ENCODE data around the gene PCNX1. TPM values are rescaled to one million over a fixed set of nuclear protein-coding genes. Genes with fewer than 3 reads are reported as not detected.

Gene PCNX1
- total and polyA plus RNA-seq, 4 donors, result 5.7 to 41.2 (median 18.2) TPM

GRCh38 chr14:71004481-71004880 lies 97.2 kb downstream of the PCNX1 start:
- peaks cover 0 to 7% (median 5%) of the 10 kb centered on the region in 4 donors for H3K36me3 ChIP-seq (ENCODE audit: control insufficient read depth in 4 of 4, insufficient read depth in 3 of 4, low read depth in 1 of 4, low read length in 3 of 4)
- H3K9me3 ChIP-seq (ENCODE audit: control insufficient read depth in 4 of 4, low read length in 3 of 4), result no peaks in the 10 kb centered on the region
- no peak for TF ChIP-seq NR2F2 (IDR thresholded peaks at IDR 0.05)
- no peak for TF ChIP-seq ZBTB33 (IDR thresholded peaks at IDR 0.05)
- no peaks in the 10 kb centered on the region for H3K4me1 ChIP-seq (ENCODE audit: control insufficient read depth in 4 of 4, insufficient read depth in 4 of 4, low read length in 3 of 4)
- no peaks in the 10 kb centered on the region for H3K27me3 ChIP-seq (ENCODE audit: control insufficient read depth in 4 of 4, insufficient read depth in 4 of 4, low read length in 3 of 4)
- WGBS, result 98% methylated on average over 2 of the region's 2 CpGs
- no peak overlapping the region for H3K9ac ChIP-seq (ENCODE audit: low read depth in 1 of 2, low read length in 2 of 2)
- no peak overlapping the region for H3K27ac ChIP-seq (ENCODE audit: low read depth in 1 of 2, low read length in 2 of 2)
- no peak for DNase-seq (ENCODE audit: low spot score)
- no peak overlapping the region for H3K4me3 ChIP-seq (ENCODE audit: low read depth in 1 of 3, low read length in 3 of 3)

GRCh38 chr14:71005076-71005475 lies 97.8 kb downstream of the PCNX1 start:
- H3K36me3 ChIP-seq (ENCODE audit: control insufficient read depth in 4 of 4, insufficient read depth in 3 of 4, low read depth in 1 of 4, low read length in 3 of 4), result peaks cover 0 to 7% (median 5%) of the 10 kb centered on the region in 4 donors
- no peaks in the 10 kb centered on the region for H3K4me1 ChIP-seq (ENCODE audit: control insufficient read depth in 4 of 4, insufficient read depth in 4 of 4, low read length in 3 of 4)
- H3K27ac ChIP-seq (ENCODE audit: low read depth in 1 of 2, low read length in 2 of 2), result no peak overlapping the region
- H3K9me3 ChIP-seq (ENCODE audit: control insufficient read depth in 4 of 4, low read length in 3 of 4), result no peaks in the 10 kb centered on the region
- 96% methylated on average over 4 of the region's 4 CpGs for whole genome bisulfite sequencing
- no peak overlapping the region for H3K9ac ChIP-seq (ENCODE audit: low read depth in 1 of 2, low read length in 2 of 2)
- H3K27me3 ChIP-seq (ENCODE audit: control insufficient read depth in 4 of 4, insufficient read depth in 4 of 4, low read length in 3 of 4), result no peaks in the 10 kb centered on the region
- no peak for TF ChIP-seq GABPA (IDR thresholded peaks at IDR 0.05 in 1 of 2, conservative IDR thresholded peaks at IDR 0.05 in 1 of 2)
- no peak for TF ChIP-seq HNF4G (IDR thresholded peaks at IDR 0.05)
- TF ChIP-seq FOXA1 (IDR thresholded peaks at IDR 0.05), result no peak
- no peak for TF ChIP-seq TAF1 (conservative IDR thresholded peaks at IDR 0.05)
- TF ChIP-seq ATF3 (IDR thresholded peaks at IDR 0.05), result no peak
- TF ChIP-seq RAD21 (IDR thresholded peaks at IDR 0.05), result no peak
- no peak for TF ChIP-seq HNF4A (conservative IDR thresholded peaks at IDR 0.05)
- no peak for TF ChIP-seq EGR1 (IDR thresholded peaks at IDR 0.05; ENCODE audit: low read depth in 2 of 2)
- no peak for DNase-seq (ENCODE audit: low spot score)
- no peak overlapping the region for H3K4me3 ChIP-seq (ENCODE audit: low read depth in 1 of 3, low read length in 3 of 3)

GRCh38 chr14:71006200-71006563 lies 98.9 kb downstream of the PCNX1 start:
- no peaks in the 10 kb centered on the region for H3K9me3 ChIP-seq (ENCODE audit: control insufficient read depth in 4 of 4, low read length in 3 of 4)
- DNase-seq (ENCODE audit: low spot score), result no peak
- H3K4me1 ChIP-seq (ENCODE audit: control insufficient read depth in 4 of 4, insufficient read depth in 4 of 4, low read length in 3 of 4), result no peaks in the 10 kb centered on the region
- TF ChIP-seq RAD21 (IDR thresholded peaks at IDR 0.05) (no peak), ZBTB33 (IDR thresholded peaks at IDR 0.05) (no peak), MAX (IDR thresholded peaks at IDR 0.05) (no peak), REST (IDR thresholded peaks at IDR 0.05) (no peak), TAF1 (conservative IDR thresholded peaks at IDR 0.05) (no peak), YY1 (IDR thresholded peaks at IDR 0.05) (no peak), HNF4A (conservative IDR thresholded peaks at IDR 0.05) (no peak)
- H3K4me3 ChIP-seq (ENCODE audit: low read depth in 1 of 3, low read length in 3 of 3), result no peak overlapping the region
- no peak overlapping the region for H3K27ac ChIP-seq (ENCODE audit: low read depth in 1 of 2, low read length in 2 of 2)
- H3K9ac ChIP-seq (ENCODE audit: low read depth in 1 of 2, low read length in 2 of 2), result no peak overlapping the region
- peaks cover 0 to 7% (median 5%) of the 10 kb centered on the region in 4 donors for H3K36me3 ChIP-seq (ENCODE audit: control insufficient read depth in 4 of 4, insufficient read depth in 3 of 4, low read depth in 1 of 4, low read length in 3 of 4)
- 93% methylated on average over 2 of the region's 2 CpGs for WGBS
- no peaks in the 10 kb centered on the region for H3K27me3 ChIP-seq (ENCODE audit: control insufficient read depth in 4 of 4, insufficient read depth in 4 of 4, low read length in 3 of 4)

All from liver (tissue), 9 donors.